K562 (cell line): Measurements from ENCODE around the gene AGAP3. TPM values are rescaled to one million over a fixed set of nuclear protein-coding genes. Genes with fewer than 3 reads are reported as not detected.

Source experiments
- CBX1 ChIP-seq: sonication (generic); IDR thresholded peaks from 2 replicates; pipeline ENCODE4 v1.6.1; 2016; ENCODE audit warnings: antibody characterized with exemption, low read depth, mild to moderate bottlenecking
- CBX3 ChIP-seq, 2 experiments: IDR thresholded peaks; 1 replicate in 1 of 2; 2 replicates in 1 of 2; pipeline ENCODE4 v1.6.1; 2012; ENCODE audit warnings: inconsistent platforms in 2 of 2, low read length in 2 of 2, borderline replicate concordance in 1 of 2, control low read depth in 1 of 2
- CCAR2 ChIP-seq: fragments of 200-400 bp; formaldehyde crosslinking; IDR thresholded peaks from 2 replicates; pipeline ENCODE4 v1.6.1; 2017; ENCODE audit warnings: mild to moderate bottlenecking, low read depth, low read length
- ELF4 ChIP-seq: fragments of 450-650 bp; formaldehyde crosslinking; IDR thresholded peaks from 2 replicates; pipeline ENCODE4 v1.4.0; 2022; ENCODE audit warnings: missing genetic modification characterization
- ERF ChIP-seq: fragments of 450-650 bp; formaldehyde crosslinking; IDR thresholded peaks from 2 replicates; pipeline ENCODE4 v1.4.0; 2020; ENCODE audit warnings: mild to moderate bottlenecking, mixed read lengths
- ETV1 ChIP-seq: fragments of 450-650 bp; conservative IDR thresholded peaks from 2 replicates; pipeline ENCODE4 v1.6.1; 2016; ENCODE audit warnings: missing genetic modification characterization, control low read depth, low read depth, missing compliant biosample characterization
- FUS ChIP-seq: fragments of 200-400 bp; formaldehyde crosslinking; optimal IDR thresholded peaks from 2 replicates; pipeline ENCODE3; 2017; ENCODE audit warnings: low read depth, low read length
- HCFC1 ChIP-seq: IDR thresholded peaks from 2 replicates; pipeline ENCODE4 v1.6.1; 2012; ENCODE audit warnings: low read depth, low read length, improper control_type of control experiment
- KLF16 ChIP-seq: IDR thresholded peaks from 2 replicates; pipeline ENCODE4 v1.6.1; 2016; ENCODE audit warnings: antibody characterized with exemption
- MEF2A ChIP-seq: IDR thresholded peaks from 2 replicates; pipeline ENCODE4 v1.6.1; 2011; ENCODE audit warnings: low read depth, mild to moderate bottlenecking, low read length, moderate library complexity; ENCODE audit not compliant: control insufficient read depth
- MEIS2 ChIP-seq: fragments of 450-650 bp; IDR thresholded peaks from 2 replicates; pipeline ENCODE4 v1.6.1; 2014; ENCODE audit warnings: mild to moderate bottlenecking; ENCODE audit not compliant: partially characterized antibody
- PHF21A ChIP-seq: fragments of 450-650 bp; IDR thresholded peaks from 2 replicates; pipeline ENCODE4 v1.6.1; 2017; ENCODE audit warnings: low read depth, borderline replicate concordance
- RUNX1 ChIP-seq: sonication (generic); IDR thresholded peaks from 2 replicates; pipeline ENCODE4 v1.6.1; 2016; ENCODE audit warnings: antibody characterized with exemption, low read depth
- SRF ChIP-seq, 2 experiments: fragments of 250-450, 450-650 bp in 1 of 2; sonication (Bioruptor Pico) in 1 of 2; sonication (generic) in 1 of 2; formaldehyde crosslinking; IDR thresholded peaks; 2 replicates each; pipeline versions ENCODE4 v1.5.0 to v1.5.1; 2020 to 2022; ENCODE audit warnings: mild to moderate bottlenecking in 1 of 2, missing genetic modification reagents in 1 of 2
- TOE1 ChIP-seq, 2 experiments: fragments of 450-650 bp in 1 of 2; sonication (generic) in 1 of 2; formaldehyde crosslinking in 1 of 2; IDR thresholded peaks; 2 replicates each; pipeline versions ENCODE4 v1.7.1 to v1.8.0; 2016 to 2022; ENCODE audit warnings: borderline replicate concordance in 2 of 2, mild to moderate bottlenecking in 2 of 2, antibody characterized with exemption in 1 of 2, inconsistent platforms in 1 of 2, low read depth in 1 of 2, missing genetic modification reagents in 1 of 2, moderate library complexity in 1 of 2
- U2AF1 ChIP-seq: fragments of 200-400 bp; formaldehyde crosslinking; optimal IDR thresholded peaks from 2 replicates; pipeline ENCODE3; 2017; ENCODE audit warnings: mild to moderate bottlenecking, low read depth, low read length, moderate library complexity
- ZNF699 ChIP-seq: fragments of 250-450 bp; sonication (Bioruptor Pico); IDR thresholded peaks from 2 replicates; pipeline ENCODE4 v1.8.0; 2021; ENCODE audit warnings: mild to moderate bottlenecking, moderate library complexity; ENCODE audit not compliant: insufficient replicate concordance
- ZNF79 ChIP-seq: fragments of 250-450 bp; sonication (Bioruptor Pico); IDR thresholded peaks from 2 replicates; pipeline ENCODE4 v1.4.0; 2020; ENCODE audit warnings: low read depth, mild to moderate bottlenecking, moderate library complexity
- polyA plus RNA-seq, 8 experiments: library from polyadenylated mRNA; depleted of rRNA in 4 of 8; stranded (reverse) in 5 of 8; unstranded in 3 of 8; fragments of >200 nt; fragmentation: Nextera tagmentation in 2 of 8; fragmentation: Illumina TruSeq in 1 of 8; extraction: Ambion mirVana in 2 of 8; extraction: Trizol in 1 of 8; gene quantifications; 2 replicates each; pipeline versions ENCODE4 v1.2.1 to v1.2.3, GENCODE V29; 2011 to 2014; ENCODE audit warnings: inconsistent platforms in 1 of 8, missing spikeins in 1 of 8
- total RNA-seq, 7 experiments: library from RNA; depleted of rRNA in 6 of 7; stranded (reverse); fragments of >200 nt in 6 of 7; fragmentation: Illumina TruSeq in 2 of 7; extraction: Trizol in 2 of 7; gene quantifications; 2 replicates each; pipeline versions ENCODE4 v1.2.1 to v1.2.3, GENCODE V29; 2011 to 2021; ENCODE audit warnings: low replicate concordance in 1 of 7
- TF ChIP-seq, protein P1 (sequence below): fragments of 450-650 bp; IDR thresholded peaks from 2 replicates; pipeline ENCODE4 v1.6.1; 2016; ENCODE audit warnings: low read depth
- TF ChIP-seq, protein P2 (sequence below): fragments of 450-650 bp; IDR thresholded peaks from 2 replicates; pipeline ENCODE4 v1.7.0; 2016; ENCODE audit warnings: borderline replicate concordance

Gene AGAP3
- total and polyA plus RNA-seq, 9 of the 15 experiments (the other 6 are each of a cell fraction or from before 2014, with no cell fraction given), result 3.4 to 208 (median 62.2) TPM

DNA sequence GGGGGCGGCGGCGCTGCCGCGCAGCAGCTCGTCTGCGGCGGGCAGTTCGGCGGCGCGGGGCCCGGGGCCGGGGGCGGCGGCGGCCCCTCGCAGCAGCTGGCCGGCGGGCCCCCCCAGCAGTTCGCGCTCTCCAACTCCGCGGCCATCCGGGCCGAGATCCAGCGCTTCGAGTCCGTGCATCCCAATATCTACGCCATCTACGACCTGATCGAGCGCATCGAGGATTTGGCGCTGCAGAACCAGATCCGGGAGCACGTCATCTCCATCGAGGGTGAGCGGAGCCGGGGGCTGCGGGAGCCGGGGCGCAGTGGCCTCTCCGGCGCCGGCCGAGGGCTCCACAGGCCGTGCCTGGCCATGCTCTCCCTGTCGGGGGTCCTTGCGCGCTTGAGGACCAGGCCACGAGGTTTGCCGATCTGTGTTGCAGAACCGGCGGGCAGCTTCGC is 548 bp downstream of the AGAP3 start (continued):
- TF ChIP-seq, protein P1, sequence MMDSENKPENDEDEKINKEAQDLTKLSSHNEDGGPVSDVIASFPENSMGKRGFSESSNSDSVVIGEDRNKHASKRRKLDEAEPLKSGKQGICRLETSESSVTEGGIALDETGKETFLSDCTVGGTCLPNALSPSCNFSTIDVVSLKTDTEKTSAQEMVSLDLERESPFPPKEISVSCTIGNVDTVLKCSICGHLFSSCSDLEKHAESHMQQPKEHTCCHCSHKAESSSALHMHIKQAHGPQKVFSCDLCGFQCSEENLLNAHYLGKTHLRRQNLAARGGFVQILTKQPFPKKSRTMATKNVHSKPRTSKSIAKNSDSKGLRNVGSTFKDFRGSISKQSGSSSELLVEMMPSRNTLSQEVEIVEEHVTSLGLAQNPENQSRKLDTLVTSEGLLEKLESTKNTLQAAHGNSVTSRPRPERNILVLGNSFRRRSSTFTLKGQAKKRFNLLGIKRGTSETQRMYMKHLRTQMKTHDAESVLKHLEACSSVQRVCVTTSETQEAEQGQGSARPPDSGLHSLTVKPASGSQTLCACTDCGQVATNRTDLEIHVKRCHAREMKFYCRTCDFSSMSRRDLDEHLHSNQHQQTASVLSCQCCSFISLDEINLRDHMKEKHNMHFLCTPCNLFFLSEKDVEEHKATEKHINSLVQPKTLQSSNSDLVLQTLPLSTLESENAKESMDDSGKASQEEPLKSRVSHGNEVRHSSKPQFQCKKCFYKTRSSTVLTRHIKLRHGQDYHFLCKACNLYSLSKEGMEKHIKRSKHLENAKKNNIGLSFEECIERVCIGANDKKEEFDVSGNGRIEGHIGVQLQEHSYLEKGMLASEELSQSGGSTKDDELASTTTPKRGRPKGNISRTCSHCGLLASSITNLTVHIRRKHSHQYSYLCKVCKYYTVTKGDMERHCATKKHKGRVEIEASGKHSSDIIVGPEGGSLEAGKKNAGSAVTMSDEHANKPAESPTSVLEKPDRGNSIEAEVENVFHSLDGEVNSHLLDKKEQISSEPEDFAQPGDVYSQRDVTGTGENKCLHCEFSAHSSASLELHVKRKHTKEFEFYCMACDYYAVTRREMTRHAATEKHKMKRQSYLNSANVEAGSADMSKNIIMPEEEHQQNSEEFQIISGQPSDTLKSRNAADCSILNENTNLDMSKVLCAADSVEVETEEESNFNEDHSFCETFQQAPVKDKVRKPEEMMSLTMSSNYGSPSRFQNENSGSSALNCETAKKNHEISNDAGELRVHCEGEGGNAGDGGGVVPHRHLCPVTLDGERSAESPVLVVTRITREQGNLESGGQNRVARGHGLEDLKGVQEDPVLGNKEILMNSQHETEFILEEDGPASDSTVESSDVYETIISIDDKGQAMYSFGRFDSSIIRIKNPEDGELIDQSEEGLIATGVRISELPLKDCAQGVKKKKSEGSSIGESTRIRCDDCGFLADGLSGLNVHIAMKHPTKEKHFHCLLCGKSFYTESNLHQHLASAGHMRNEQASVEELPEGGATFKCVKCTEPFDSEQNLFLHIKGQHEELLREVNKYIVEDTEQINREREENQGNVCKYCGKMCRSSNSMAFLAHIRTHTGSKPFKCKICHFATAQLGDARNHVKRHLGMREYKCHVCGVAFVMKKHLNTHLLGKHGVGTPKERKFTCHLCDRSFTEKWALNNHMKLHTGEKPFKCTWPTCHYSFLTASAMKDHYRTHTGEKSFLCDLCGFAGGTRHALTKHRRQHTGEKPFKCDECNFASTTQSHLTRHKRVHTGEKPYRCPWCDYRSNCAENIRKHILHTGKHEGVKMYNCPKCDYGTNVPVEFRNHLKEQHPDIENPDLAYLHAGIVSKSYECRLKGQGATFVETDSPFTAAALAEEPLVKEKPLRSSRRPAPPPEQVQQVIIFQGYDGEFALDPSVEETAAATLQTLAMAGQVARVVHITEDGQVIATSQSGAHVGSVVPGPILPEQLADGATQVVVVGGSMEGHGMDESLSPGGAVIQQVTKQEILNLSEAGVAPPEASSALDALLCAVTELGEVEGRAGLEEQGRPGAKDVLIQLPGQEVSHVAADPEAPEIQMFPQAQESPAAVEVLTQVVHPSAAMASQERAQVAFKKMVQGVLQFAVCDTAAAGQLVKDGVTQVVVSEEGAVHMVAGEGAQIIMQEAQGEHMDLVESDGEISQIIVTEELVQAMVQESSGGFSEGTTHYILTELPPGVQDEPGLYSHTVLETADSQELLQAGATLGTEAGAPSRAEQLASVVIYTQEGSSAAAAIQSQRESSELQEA, result no peak
- no peak for TF ChIP-seq ZNF699 (CRISPR knock-in tag)
- no peak for TF ChIP-seq HCFC1
- no peak for TF ChIP-seq CCAR2
- no peak for TF ChIP-seq ERF (CRISPR knock-in tag)
- no peak for TF ChIP-seq CBX1
- TF ChIP-seq ZNF79 (CRISPR knock-in tag), result no peak
- no peak for TF ChIP-seq KLF16
- no peak for TF ChIP-seq ELF4 (CRISPR knock-in tag)
- no peak for TF ChIP-seq MEF2A
- TF ChIP-seq U2AF1, result no peak
- no peak for TF ChIP-seq MEIS2
- TF ChIP-seq ETV1 (tag), result peak; percentile 42; the same call in 1 of the 2 replicates
- TF ChIP-seq PHF21A, result no peak
- TF ChIP-seq, protein P2, sequence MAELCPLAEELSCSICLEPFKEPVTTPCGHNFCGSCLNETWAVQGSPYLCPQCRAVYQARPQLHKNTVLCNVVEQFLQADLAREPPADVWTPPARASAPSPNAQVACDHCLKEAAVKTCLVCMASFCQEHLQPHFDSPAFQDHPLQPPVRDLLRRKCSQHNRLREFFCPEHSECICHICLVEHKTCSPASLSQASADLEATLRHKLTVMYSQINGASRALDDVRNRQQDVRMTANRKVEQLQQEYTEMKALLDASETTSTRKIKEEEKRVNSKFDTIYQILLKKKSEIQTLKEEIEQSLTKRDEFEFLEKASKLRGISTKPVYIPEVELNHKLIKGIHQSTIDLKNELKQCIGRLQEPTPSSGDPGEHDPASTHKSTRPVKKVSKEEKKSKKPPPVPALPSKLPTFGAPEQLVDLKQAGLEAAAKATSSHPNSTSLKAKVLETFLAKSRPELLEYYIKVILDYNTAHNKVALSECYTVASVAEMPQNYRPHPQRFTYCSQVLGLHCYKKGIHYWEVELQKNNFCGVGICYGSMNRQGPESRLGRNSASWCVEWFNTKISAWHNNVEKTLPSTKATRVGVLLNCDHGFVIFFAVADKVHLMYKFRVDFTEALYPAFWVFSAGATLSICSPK, result 0 out of 2 replicates have a peak, but pooled peaks have one; percentile 75
- peak; percentile 1 for TF ChIP-seq FUS
- peak; percentile 60; the same call in 1 of the 2 replicates for TF ChIP-seq TOE1 (IDR thresholded peaks at IDR 0.05; ENCODE audit: borderline replicate concordance)
- TF ChIP-seq TOE1 (CRISPR knock-in tag; IDR thresholded peaks at IDR 0.05; ENCODE audit: borderline replicate concordance, low read depth), result 0 out of 2 replicates have a peak, but pooled peaks have one; percentile 21
- no peak for TF ChIP-seq CBX3 (IDR thresholded peaks at IDR 0.05; ENCODE audit: borderline replicate concordance in 1 of 2, low read length in 2 of 2)
- TF ChIP-seq SRF (CRISPR knock-in tag; IDR thresholded peaks at IDR 0.05), result no peak; a peak in 1 of 4 replicates
- no peak for TF ChIP-seq RUNX1
